ENCODE measurements around the gene DNAJC5.

- TF ChIP-seq, protein P1, sequence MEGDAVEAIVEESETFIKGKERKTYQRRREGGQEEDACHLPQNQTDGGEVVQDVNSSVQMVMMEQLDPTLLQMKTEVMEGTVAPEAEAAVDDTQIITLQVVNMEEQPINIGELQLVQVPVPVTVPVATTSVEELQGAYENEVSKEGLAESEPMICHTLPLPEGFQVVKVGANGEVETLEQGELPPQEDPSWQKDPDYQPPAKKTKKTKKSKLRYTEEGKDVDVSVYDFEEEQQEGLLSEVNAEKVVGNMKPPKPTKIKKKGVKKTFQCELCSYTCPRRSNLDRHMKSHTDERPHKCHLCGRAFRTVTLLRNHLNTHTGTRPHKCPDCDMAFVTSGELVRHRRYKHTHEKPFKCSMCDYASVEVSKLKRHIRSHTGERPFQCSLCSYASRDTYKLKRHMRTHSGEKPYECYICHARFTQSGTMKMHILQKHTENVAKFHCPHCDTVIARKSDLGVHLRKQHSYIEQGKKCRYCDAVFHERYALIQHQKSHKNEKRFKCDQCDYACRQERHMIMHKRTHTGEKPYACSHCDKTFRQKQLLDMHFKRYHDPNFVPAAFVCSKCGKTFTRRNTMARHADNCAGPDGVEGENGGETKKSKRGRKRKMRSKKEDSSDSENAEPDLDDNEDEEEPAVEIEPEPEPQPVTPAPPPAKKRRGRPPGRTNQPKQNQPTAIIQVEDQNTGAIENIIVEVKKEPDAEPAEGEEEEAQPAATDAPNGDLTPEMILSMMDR (IDR thresholded peaks at IDR 0.05): no peak
- no peak for TF ChIP-seq POLR2A (IDR thresholded peaks at IDR 0.05)
These were observed 85.4 kb downstream of the DNAJC5 start for GRCh38 chr20:63980317-63980805.
